ENCODE measurements around the gene TMEM30B. TPM values are rescaled to one million over a fixed set of nuclear protein-coding genes. Genes with fewer than 3 reads are reported as not detected.
"Not testable (repeated sequence)": the region's sequence is repeated elsewhere in the genome, so short reads cannot be mapped to it uniquely, and the experiment has no call there.

The TMEM30B gene
- total and polyA plus RNA-seq, 7 donors, result 0.54 to 21.0 (median 1.4) TPM

DNA sequence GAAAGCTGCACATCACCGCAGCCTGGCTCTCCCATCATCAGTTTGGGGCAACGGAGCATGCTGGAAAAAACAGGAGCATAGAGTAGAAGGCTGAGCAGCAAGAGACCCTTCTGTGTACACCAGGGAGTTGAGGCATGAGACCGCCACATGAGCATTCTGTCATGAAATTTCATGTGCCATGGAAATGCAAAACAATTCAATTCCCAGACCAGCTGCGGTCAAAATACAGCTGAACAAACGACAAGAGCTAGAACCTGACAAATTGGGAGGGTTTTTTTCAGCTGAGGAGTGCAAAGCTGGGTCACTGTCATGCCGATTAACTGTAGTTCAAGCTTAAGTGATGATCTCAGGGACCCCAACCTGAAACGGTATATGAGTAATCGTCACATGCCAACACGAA is 37.1 kb downstream of the TMEM30B start:
- intact Hi-C loops (cut with DNase I), result no loop called here
- no peak for TF ChIP-seq POLR2A (IDR thresholded peaks at IDR 0.05)
- TF ChIP-seq POLR2AphosphoS5 (IDR thresholded peaks at IDR 0.05), result no peak
- no peak for TF ChIP-seq CTCF (IDR thresholded peaks at IDR 0.05)
- no peak for TF ChIP-seq EP300 (IDR thresholded peaks at IDR 0.05)
- no peaks in the 10 kb centered on the region for H3K27me3 ChIP-seq
- H3K36me3 ChIP-seq, result no peaks in the 10 kb centered on the region
- peaks cover 0 to 11% (median 2%) of the 10 kb centered on the region in 4 donors for H3K9me3 ChIP-seq
- no peak overlapping the region for H3K4me3 ChIP-seq
- no peak for DNase-seq
- 83 to 84% methylated on average over 9 of the region's 9 CpGs for WGBS, 2 donors
- H3K4me1 ChIP-seq, result no peaks in the 10 kb centered on the region
- no peak overlapping the region for H3K27ac ChIP-seq

DNA sequence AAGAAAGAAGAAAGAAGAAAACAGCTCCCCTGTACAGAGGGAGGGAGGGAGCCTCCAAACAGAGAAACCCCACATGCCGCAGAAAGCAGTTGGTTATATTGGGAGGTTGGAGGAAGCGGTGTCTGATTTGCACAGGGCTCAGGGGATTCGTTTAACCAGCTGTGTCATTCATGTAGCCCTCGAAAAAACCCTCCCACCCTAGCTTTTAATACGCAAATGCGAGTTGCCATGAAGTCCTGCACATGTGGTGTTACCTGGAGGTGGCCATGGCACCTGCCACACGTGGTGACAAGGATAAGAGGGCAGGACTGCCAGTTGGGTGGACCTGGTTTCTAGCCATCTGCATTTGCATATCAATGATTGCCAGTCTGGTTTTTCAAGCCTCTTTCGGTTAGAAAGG is 40.9 kb downstream of the TMEM30B start:
- intact Hi-C loops (cut with DNase I), result no loop called here
- H3K36me3 ChIP-seq, result no peaks in the 10 kb centered on the region
- H3K4me3 ChIP-seq, result no peak overlapping the region
- no peak for DNase-seq
- WGBS, 2 donors, result 68 to 76% methylated on average over 8 of the region's 8 CpGs
- no peaks in the 10 kb centered on the region for H3K4me1 ChIP-seq
- no peaks in the 10 kb centered on the region for H3K27me3 ChIP-seq
- no peak for TF ChIP-seq POLR2A (IDR thresholded peaks at IDR 0.05)
- TF ChIP-seq POLR2AphosphoS5 (IDR thresholded peaks at IDR 0.05), result no peak
- TF ChIP-seq EP300 (IDR thresholded peaks at IDR 0.05), result no peak
- H3K27ac ChIP-seq, result no peak overlapping the region
- peaks cover 0 to 11% (median 2%) of the 10 kb centered on the region in 4 donors for H3K9me3 ChIP-seq

- H3K4me1 ChIP-seq; H3K36me3 ChIP-seq; DNase-seq; intact Hi-C loops (cut with DNase I); H3K27me3 ChIP-seq; H3K4me3 ChIP-seq; H3K27ac ChIP-seq: not testable (repeated sequence)
- 73 to 79% methylated on average over 10 of the region's 10 CpGs for WGBS, 2 donors
- peaks cover 0 to 11% (median 2%) of the 10 kb centered on the region in 4 donors for H3K9me3 ChIP-seq
Observed at GRCh38 chr14:61239285-61239684, 41.9 kb downstream of the TMEM30B start.

GRCh38 chr14:61238611-61239245 is 42.4 kb downstream of the TMEM30B start:
- H3K36me3 ChIP-seq, result no peaks in the 10 kb centered on the region
- H3K4me3 ChIP-seq, result no peak overlapping the region
- no peak overlapping the region for H3K27ac ChIP-seq
- H3K9me3 ChIP-seq, result peaks cover 0 to 11% (median 2%) of the 10 kb centered on the region in 4 donors
- no peaks in the 10 kb centered on the region for H3K27me3 ChIP-seq
- TF ChIP-seq POLR2AphosphoS5 (IDR thresholded peaks at IDR 0.05) (no peak), CTCF (IDR thresholded peaks at IDR 0.05) (no peak), POLR2A (IDR thresholded peaks at IDR 0.05) (no peak), EP300 (IDR thresholded peaks at IDR 0.05) (no peak)
- H3K4me1 ChIP-seq, result no peaks in the 10 kb centered on the region
- intact Hi-C loops (cut with DNase I), result no loop called here
- DNase-seq, result no peak
- 65 to 69% methylated on average over 7 of the region's 7 CpGs for WGBS, 2 donors

DNA sequence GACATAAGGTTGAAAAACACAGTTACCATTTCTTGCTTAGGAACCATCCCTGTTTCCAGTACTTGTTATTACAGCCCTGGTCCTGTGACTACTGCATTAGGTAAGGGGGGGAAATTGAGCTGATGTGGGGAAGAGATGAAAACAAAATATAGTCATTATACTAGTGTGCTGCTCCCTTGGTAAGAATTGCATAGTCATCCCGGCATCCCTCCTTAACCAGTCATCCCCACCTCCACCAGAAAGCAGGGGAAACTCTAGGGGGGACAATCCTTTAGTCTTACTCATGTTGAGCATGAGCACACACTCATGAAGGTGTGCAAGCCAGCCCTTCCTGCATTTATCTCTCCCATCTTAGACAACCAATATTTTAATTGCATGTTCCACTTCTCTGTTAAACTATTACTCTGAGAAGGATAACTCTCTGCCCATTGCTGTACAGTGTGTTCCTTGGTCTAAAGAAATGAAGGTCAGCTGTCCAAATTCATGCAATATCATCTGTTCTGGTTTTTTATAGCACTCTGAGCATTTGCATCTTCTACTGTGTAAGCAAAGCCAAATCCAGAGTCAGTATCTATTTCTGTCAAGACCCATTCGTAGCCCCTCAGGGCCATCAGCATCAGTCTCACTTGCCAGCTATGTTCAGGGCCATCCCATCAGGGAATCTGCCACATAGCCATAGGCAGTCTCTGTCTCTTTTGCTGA is 46.8 kb downstream of the TMEM30B start:
- Histone ChIP-seq H3K27me3 (no peaks in the 10 kb centered on the region), H3K27ac (no peak overlapping the region), H3K9me3 (no peaks in the 10 kb centered on the region), H3K4me1 (peaks cover 0 to under 1% (median 0%) of the 10 kb centered on the region in 4 donors), H3K36me3 (no peaks in the 10 kb centered on the region), H3K4me3 (no peak overlapping the region)
- intact Hi-C loops (cut with DNase I), result no loop called here
- TF ChIP-seq POLR2A (IDR thresholded peaks at IDR 0.05) (no peak), EP300 (IDR thresholded peaks at IDR 0.05) (no peak), CTCF (IDR thresholded peaks at IDR 0.05) (no peak), POLR2AphosphoS5 (IDR thresholded peaks at IDR 0.05) (no peak)
- WGBS, 2 donors, result 73 to 78% methylated on average over 2 of the region's 2 CpGs
- no peak for DNase-seq
